Stimulated activated CD8-positive, alpha-beta memory T cell treated with anti-CD3 and anti-CD28 coated beads, Interleukin-15, amount 100 ng/mL, for 24 hours (primary cell): Measurements from ENCODE around the gene EPHA10.
"Not testable (repeated sequence)": the region's sequence is repeated elsewhere in the genome, so short reads cannot be mapped to it uniquely, and the experiment has no call there.

ENCODE experiments used
- DNase-seq: peaks from one replicate; pipeline ENCODE4 v3.0.0-alpha.2; 2020; ENCODE audit warnings: low read depth

EPHA10 gene

DNA sequence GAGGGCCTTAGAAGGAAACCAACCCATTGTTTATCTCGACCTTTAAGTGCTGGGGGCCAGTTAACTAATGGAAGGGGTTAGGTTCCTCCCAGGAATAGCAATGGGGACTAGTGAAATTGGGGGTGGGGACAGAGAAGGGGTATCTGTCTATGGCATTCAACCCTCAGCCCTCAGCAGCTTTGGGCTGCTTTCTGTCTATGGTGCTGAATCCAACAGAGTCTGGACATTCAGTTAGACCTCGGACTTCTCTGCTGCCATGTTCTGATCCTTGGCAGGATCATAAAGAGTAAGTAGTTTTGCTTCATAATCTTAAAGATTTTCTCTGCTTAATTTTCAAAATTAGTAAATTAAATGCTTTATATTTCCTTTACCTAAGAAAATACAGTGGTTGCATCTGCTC, 2.6 kb upstream of the EPHA10 start:
- DNase-seq: no peak

DNA sequence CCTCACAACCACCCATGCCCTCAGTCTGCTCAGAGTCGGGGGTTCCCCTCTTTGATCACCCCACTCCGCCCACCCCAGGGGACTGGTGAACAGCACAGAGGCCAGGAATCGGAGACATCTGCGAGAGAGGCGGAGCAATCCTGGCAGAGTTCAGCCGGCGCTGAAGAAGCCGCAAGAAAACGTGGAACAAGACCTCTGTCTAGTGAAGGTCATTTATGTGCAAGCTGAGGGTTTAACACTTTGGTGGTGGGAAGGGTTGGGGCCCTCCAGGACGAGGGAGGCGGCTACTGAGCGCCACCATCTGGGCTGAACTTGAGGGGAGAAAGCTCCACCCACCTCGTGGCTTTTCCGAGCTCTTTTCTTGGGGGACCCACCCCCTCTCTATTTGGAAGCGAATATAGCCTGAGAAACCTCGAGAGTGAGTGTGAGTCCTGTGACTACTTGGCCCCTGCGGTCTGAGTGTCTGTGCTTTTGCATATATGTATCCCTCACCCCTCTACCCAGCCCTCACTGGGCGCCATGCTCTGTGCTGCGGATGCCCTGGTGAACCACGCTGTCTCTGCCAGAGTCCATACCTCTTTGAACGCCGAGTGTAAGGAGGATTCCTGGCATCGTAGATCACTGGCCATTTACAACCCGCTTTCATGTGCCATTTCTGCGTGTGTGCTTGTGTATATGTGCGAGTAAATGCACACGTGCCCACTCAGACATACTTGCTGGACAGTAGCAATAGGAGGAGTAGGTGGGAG, 1.2 kb upstream of the EPHA10 start:
- DNase-seq: no peak

DNA sequence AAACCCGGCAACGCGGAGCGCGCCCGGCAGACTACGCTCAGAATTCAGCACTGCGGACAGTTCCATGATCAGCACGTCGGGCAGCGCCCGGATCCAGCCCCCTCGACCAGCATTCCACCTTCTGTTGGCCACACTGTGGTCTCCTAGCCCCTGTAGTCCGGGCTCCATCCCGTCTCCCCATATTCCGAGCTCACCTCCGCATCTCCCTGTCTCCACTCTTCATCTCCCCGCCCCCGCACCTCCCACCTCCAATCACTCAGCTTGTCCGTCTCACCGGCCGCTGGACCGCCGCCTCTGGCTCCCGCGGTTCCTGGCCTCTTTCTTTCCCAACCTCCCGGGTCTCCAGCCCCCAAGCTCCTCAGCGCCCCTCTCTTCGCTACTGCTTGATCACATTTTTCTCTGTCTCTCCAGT, 500 bp downstream of the EPHA10 start:
- peak; percentile 26 for DNase-seq

DNA sequence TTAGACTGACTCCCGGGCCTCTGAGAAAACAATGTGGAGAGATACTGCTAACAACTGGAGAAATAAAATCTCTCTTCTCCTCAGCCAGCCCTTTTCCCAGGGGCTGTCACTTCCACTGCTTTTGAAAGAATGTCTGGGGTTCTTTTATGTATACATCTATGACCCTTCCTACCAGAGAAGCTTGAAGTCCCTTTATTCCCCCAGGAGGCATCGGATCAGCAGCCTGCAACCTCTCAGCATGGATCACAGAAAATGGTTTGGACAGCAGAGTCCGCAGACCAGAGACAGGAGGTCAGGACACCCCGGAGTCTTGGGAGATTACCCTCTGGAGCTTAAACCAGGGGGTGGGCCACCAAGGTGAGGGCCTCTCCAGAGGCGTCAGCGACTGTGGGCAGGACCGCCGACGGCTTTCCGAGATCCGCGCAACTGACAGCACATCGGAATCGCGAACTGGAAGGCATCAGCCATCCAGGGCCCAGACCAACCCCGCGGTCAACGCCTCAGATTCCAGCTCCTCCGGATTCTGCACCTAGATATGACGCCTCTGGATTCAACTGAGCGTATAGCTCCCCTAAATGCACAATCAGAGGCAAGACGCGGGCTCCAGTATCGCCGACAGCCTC, 1.0 kb downstream of the EPHA10 start:
- no peak for DNase-seq

DNA sequence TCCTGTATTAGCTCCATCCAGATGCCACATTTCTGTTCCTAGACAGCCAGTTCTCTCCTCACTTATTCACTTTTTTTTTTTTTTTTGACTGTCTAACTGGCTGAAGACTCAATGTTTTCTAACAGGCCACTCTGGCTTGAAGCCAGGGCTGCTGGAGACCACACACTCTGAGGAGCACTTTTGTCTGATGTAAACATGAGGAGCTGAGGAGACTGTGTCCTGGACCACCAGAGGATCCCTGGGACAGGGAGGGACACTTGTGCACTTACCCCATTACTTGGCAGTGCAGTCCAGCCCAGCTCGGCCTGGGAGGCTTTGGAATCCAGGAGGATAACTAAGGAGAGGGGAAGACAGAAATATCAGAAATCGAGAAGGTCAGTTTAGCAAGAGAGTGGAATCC, 2.4 kb downstream of the EPHA10 start:
- no peak for DNase-seq

DNA sequence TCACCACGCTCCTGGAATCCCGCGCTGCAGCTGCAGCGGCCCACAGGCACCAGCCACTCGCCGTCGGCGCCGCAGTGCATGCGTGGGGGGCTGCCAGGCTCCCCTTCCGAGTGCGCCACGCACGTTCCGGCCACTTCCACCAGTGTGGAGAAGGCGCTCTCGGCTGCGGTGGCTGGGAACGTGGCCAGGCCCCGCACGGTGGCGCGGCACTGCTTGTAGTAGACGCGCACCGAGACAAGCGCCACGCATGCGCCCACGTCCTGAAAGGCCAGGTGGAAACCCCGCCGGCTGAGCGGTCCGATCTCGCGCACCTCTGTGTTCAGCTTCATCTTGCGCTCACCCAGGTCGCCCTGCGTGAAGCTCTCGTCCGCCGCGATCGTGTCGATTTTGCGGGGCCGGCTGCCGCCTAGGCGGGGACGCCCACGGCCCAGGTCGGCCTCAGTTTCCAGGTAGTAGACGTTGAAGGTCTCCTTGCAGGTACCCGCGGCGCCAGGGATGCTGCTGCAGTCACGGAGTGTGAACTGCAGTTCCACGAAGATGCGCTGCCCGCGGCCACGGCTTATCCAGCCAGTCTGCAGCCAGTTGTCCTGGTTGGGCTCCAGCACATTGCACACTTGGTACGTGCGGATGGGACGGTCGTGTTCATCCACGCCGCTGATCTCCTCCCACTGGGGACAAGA, 3.4 kb downstream of the EPHA10 start:
- no peak for DNase-seq

DNA sequence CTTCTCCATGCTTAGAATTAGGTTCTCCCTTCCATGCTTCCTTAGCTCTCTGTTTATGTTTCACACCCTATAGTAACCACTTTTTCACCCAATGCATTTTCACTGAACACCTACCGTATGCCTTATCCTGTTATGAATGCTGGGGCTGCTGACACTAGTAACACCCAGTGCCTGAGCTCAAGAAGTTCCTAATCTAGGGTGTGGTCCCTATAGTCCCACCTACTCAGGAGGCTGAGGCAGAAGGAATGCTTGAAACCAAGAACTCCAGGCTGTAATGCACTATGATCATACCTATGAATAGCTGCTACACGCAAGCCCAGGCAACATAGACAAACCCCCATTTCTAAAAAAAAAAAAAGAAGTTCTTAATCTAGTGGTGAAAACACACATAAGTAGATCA, 5.5 kb downstream of the EPHA10 start:
- DNase-seq: no peak

DNA sequence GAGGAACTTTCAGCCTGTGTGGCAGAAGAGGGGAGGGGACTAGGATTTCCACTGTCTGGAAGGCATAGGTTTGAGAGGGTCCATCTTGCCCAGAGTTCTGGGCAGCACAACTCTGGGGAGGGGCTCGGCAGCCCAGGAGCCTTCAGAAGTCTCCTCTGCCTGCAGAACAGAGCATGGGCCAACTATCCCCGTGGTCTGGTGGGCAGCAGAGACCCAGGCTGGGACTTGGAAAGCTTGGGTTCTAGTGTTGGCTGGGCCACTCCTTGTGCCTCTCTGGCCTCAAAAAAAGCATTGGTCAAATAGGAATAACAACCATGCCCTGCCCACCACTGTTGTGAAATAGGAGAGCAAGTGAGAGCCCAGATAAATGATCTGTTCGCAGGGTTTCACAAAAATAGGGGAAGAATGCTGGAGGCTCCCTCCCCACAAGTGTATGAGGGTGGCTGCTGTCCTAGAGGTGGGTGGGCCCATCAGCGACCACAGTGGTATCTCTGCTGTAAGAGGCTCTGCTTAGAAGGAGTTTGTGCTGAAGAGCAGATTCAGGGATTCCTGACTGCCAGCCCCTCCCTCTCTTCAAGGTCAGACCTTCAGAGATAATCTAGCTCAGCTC, 8.9 kb downstream of the EPHA10 start:
- DNase-seq: no peak

DNA sequence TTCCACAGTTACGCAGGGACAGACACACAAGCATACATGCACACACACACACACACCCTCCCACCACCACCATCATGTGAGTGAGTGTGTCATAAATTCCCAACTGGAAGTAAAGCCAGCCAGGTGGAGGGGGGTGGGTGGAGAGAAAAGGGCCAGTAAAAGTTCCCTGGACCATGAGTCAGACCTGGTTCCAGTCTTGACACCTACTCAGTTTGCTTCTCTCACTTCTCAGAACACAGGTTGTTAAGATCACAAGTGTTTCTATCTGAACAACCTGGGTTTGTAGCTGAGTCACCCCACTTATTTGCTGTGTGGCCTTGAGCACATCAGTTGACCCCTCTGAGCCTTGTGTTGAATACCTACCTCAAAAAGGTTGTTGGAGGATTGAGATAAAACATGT, 9.6 kb downstream of the EPHA10 start:
- no peak for DNase-seq

DNA sequence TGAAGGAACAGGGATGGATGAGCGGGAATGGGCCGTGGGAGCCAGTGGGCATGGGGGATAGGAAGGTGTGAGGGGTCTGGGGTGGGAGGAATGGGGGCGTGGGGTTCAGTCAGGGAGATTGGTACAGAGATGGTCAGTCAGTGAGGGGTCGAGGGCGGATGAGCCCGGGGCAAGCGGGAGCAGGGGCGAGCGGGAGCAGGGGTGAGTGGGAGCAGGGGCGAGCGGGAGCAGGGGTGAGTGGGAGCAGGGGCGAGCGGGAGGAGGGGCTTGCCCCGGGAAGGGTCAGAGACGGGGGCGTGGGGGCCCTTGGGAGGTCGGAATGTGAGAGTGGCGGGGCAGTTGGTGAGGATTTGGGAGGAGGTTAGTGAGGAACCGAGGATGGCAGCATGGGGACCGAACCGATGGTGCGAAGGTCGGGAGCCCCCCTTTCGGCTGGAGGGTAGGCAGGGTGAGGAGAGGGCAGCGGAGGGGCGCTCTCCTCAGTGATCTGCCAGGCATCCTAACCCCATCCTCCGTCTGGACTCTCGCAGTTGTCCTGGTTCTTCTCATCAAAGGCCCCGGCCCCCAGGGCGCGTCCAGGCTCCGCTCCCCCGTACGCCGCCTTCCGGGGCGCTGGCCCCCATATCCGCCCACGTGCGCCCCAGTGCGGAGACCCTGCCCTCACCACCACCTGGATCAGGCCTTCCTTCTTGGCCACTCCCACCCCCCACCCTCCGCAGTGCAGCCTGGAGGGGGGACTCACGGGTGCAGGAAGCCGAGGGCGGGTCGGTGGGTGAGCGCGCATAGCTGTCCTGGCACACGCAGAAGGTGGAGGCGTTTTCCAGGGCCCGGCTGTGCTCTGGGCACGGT, 11.2 kb downstream of the EPHA10 start:
- DNase-seq: no peak

DNA sequence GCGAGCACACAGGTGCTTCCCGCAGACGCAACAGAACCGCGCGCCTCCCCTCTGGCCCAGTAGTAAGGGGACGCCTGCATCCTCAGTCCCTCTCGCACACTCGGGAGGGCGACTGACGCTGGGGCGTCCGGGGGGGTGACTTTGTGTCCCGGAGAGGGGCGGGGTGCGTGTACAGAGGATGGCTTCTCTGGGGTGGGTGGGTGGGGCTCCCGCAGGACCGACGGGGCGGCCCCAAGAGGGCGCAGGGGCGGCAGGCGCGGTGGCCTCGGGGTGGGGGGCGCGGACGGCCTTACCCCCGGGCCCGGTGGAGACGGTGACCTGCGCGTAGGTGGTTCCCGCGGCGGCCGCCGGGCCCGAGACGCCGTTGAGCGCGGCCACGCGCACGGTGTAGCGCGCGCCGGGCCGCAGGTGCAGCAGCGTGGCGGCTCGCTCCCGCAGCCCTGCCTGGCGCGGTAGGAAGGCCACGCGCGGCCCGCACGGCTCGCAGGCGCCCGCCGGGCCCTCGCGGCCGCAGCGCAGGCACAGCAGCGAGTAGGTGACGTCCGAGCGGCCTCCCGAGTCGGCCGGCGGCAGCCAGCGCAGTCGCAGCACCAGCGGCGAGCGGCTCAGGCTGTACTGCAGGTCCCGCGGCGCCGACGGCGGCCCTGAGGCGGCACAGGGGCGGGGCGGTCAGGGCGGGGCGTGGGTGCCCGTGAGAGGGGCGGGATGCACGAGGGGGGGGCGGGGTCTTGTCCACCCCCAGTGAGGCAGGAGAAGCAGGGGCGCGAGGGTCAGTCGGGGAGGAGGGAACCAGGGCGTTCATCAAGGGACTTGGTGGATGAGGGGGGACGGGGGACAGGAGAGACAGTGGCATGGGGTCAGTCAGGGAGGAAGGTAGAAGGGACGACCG, 12.1 kb downstream of the EPHA10 start:
- DNase-seq: no peak

DNA sequence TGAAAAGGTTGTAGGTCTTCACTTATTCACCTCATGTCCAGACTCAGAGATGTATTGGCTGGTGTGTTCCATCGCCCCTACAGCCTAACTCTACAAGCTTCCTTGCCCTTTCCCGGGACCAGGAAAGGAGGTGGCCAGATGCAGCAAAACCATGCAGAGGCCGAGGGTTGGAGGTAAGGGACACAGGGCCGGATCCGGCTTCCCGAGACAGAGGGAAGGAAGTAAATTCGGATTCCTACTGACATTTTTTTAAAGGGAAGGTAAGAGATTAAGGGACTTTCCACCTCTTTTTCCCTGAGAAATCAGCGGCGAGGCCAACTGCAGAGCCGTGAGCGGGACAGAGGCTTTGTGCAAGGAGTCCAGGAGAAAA, 12.7 kb downstream of the EPHA10 start:
- no peak for DNase-seq

DNA sequence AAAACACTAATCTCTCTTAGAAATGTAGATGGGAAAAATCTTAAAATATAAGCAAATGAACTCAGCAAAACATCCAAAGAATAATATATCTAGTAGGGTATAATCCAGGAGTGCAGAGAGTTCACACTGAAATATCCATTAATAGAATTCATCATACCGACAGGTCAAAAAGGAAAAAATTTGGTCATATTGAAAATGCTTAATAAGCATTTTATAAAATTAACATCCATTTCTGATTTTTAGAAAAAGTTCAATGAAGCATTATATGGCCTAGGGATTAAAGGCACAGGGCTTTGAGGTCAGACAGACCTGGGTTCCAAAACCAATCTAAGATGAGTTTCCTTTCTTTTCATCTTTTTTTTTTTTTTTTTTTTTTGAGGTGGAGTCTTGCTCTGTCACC, 16.4 kb downstream of the EPHA10 start:
- no peak for DNase-seq

DNA sequence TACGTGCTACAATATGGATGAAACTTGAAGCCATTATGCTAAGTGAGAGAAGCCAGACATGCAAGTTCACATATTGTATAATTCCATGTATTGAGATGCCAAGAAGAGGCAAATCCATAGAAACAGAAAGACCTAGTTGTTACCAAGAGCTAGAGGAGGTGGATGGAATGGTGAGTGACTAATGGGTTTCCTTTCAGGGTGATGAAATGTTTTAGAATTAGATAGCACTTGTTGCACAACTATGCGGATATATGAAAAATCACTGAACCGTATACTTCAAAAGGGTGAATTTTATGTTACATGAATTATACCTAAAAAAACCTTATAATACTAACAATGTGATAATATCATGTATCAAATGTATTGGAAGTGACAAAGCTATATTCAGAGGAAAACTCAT, 18.1 kb downstream of the EPHA10 start:
- no peak for DNase-seq

DNA sequence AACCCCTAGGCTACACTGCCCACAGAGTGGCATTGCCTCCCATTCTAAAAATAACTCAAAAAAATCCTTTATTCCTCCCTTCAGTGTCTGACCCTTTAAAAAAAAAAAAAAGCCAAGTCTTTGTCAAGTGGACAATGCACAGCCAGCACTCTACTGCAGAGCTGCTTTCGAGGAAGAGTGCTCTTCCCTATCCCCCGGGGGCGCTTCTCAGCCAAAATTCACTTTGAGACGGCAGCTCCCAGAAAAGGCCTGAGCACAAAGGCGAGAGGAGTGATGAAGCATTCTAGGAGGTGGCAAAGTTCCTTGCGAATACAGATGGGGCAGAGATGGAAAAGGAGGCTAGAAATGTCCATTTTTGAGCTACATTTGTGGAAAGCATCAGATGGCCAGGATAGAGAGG, 23.3 kb downstream of the EPHA10 start:
- DNase-seq: no peak

DNA sequence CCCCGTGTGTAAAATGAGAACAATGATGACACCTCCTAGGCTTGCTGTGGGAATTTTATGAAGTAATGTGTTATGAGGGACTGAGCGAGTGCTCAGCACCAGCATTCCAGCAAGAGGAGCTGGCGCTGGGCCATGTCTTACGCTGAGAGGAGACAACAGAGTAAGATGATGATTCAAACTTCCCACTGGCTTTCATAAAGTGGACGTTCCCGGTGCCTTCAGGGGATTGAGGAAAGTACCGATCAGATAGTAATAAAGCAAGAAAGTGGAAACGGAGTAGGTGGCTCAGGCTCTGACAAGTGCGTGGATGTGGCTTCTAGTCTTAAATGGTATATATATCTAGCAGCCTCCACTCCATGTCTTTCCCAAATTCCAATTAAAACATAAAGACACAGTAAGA, 23.8 kb downstream of the EPHA10 start:
- DNase-seq: no peak

DNA sequence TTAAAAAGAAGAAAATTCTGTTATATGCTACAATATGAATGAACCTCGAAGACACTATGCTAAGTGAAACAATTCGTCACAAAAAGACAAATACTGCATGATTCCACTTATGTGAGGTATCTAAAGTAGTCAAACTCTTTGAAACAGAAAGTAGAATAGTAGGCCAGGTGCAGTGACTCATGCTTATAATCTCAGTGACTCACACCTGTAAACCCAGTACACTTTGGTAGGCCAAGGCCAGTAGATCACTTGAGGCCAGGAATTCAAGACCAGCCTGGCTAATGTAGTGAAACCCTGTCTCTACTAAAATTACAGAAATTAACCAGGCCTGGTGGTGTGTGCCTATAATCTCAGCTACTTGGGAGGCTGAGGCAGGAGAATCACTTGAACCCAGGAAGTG, 25.7 kb downstream of the EPHA10 start:
- DNase-seq: no peak

DNA sequence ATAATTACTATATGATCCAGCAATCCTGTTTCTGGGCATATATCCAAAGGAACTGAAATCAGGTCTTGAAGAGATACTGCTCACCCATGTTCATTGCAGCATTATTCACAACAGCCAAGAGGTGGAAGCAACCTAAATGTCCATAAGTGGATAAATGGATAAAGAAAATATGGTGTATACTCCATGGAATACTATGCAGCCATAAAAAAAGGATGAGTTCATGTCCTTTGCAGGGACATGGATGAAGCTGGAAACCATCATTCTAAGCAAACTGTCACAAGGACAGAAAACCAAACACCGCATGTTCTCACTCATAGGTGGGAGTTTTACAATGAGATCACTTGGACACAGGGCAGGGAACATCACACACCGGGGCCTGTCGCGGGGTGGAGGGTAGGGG, 26.3 kb downstream of the EPHA10 start:
- not testable (repeated sequence) for DNase-seq

DNA sequence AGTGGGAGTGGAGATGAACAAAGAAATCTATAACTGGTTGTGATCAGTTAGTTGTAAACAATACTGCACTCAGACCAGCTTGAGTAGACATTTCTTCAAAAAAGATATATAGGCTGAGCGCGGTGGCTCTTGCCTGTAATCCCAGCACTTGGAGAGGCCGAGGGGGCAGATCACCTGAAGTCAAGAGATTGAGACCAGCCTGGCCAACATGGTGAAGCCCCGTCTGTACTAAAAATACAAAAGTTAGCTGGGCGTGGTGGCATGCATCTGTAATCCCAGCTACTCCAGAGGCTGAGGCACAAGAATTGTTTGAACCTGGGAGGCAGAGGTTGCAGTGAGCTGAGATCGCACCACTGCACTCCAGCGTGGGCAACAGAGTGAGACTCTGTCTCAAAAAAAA, 26.9 kb downstream of the EPHA10 start:
- not testable (repeated sequence) for DNase-seq

DNA sequence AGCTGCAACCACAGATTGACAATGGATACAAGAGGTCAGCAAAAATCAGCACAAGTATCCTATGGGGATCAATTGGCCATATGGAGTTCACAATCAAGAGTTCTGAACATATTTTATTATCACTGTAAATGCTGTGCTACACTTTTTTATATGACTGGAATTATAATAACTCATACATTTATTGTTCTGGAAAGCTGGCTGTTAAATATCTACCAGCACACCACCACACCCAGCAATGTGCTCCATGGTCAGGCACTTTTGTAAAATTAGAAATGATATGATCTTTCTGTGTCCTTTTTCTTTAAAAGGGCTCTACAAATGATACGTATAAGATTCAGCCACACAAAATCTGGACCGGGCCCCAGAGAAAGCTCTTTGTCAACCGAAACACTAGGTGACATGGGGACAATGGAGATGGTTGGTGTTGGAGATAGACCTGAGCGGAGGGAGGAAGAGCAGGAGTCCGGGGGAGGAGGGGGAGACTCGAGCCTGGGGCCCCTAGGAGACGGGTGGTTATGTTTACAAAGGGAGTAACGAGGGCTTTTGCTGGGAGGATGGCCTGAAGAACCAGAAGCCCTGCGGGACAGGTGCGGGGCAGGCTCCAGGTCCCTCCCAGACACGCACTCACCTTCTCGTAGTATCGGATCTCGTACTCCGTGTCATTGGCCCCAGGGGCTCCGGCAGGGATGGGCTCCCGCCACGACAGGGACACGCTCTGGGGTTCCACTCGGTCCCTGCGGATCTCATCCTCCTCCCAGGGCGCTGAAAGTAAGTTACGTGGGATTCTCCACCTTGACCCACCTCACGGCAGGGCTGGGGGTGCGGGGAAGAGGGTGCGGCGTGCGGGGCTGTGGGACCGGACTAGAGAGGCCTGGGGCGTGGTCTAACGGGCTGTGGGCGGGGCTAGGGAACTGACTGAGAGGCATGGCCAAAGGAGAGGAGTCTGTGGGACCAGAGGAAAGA, 30.0 kb downstream of the EPHA10 start:
- DNase-seq: no peak
